Left lung (tissue), 10 donors: Measurements from ENCODE around the gene CACNA1D. TPM values are rescaled to one million over a fixed set of nuclear protein-coding genes. Genes with fewer than 3 reads are reported as not detected.

Experiments
- ATAC-seq: fragments of 200-7000 bp; cut with Tn5 transposase; one replicate; pipeline ENCODE4 v1.9.1; 2020; ENCODE audit warnings: moderate library complexity
- DNase-seq, 4 donors: peaks; one replicate each; pipeline ENCODE4 v3.0.0-alpha.2; 2013 to 2020
- H3K27ac ChIP-seq, 2 donors: fragments of 200-600 bp; sonication (generic) in 1 of 2; one replicate each; pipeline versions ENCODE4 v1.5.0 to v1.8.0; 2020 to 2021
- H3K27me3 ChIP-seq, 2 donors: fragments of 200-600 bp; sonication (generic) in 1 of 2; one replicate each; pipeline versions ENCODE4 v1.5.0 to v1.8.0; 2020 to 2021
- H3K36me3 ChIP-seq, 2 donors: fragments of 200-600 bp; sonication (generic) in 1 of 2; one replicate each; pipeline versions ENCODE4 v1.5.0 to v1.8.0; 2020 to 2021
- H3K4me1 ChIP-seq, 2 donors: fragments of 200-600 bp; one replicate each; pipeline ENCODE4 v1.8.0; 2021
- H3K4me3 ChIP-seq, 2 donors: fragments of 200-600 bp; sonication (generic) in 1 of 2; one replicate each; pipeline versions ENCODE4 v1.5.0 to v1.8.0; 2020 to 2021; ENCODE audit warnings: mild to moderate bottlenecking in 1 of 2
- H3K9me3 ChIP-seq, 2 donors: fragments of 200-600 bp; sonication (generic) in 1 of 2; one replicate each; pipeline versions ENCODE4 v1.5.0 to v1.8.0; 2020 to 2021
- intact Hi-C, 2 donors: fragments of 100-400 bp; cut with DNase I; formaldehyde crosslinking; loops; one replicate each; pipeline versions ENCODE4 v1.11.2 to v1.14.2; 2022
- polyA plus RNA-seq, 6 donors: library from polyadenylated mRNA; unstranded; fragments of 120-200 nt; gene quantifications; one replicate each; pipeline ENCODE4 v1.2.1, GENCODE V29; 2013; ENCODE audit not compliant: insufficient read length in 6 of 6
- total RNA-seq, 2 donors: library from RNA; stranded (reverse); fragmentation: NEBNext Ultra II Directional; extraction: Animal tissue kit (Norgen Biotek cat#: 25700); gene quantifications; one replicate each; pipeline ENCODE4 v1.2.1, GENCODE V29; 2021
- TF ChIP-seq, protein P1 (sequence below), 2 donors: fragments of 200-600 bp; sonication (generic) in 1 of 2; IDR thresholded peaks; one replicate each; pipeline versions ENCODE4 v1.5.0 to v1.8.0; 2021; ENCODE audit warnings: antibody characterized with exemption in 2 of 2
- donor health status: DM: no; HTN: yes; CAD: no.
- donor health status: DM: no; HTN: no; CAD: no.

Gene CACNA1D
- total and polyA plus RNA-seq, 8 donors: 32.6 to 78.2 (median 56.2) TPM

DNA sequence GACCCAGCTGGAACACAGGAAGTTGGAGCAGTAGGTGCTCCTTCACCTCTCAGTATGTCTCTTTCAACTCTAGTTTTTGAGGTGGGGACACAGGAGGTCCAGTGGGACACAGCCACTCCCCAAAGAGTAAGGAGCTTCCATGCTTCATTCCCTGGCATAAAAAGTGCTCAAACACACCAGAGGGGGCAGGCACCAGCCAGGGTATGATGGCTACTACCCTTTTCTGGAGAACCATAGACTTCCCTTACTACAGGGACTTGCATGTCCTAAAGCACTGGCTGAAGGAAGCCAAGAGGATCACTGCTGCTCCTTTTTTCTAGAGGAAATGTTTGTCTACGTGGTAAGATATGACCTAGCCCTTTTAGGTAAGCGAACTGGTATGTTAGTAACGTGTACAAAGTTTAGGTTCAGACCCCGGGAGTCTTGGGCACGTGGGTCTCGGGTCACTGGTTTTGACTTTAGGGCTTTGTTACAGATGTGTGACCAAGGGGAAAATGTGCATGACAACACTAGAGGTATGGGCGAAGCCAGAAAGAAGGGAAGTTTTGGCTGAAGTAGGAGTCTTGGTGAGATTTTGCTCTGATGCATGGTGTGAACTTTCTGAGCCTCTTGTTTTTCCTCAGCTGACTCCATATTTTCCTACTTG is 363.8 kb downstream of the CACNA1D start:
- Histone ChIP-seq H3K4me3 (no peak overlapping the region), H3K4me1 (no peaks in the 10 kb centered on the region), H3K36me3 (peaks cover 0 to 45% of the 10 kb centered on the region in 2 donors), H3K27ac (no peak overlapping the region), H3K27me3 (no peaks in the 10 kb centered on the region), H3K9me3 (no peaks in the 10 kb centered on the region)
- intact Hi-C loops: no loop called here
- TF ChIP-seq, protein P1, sequence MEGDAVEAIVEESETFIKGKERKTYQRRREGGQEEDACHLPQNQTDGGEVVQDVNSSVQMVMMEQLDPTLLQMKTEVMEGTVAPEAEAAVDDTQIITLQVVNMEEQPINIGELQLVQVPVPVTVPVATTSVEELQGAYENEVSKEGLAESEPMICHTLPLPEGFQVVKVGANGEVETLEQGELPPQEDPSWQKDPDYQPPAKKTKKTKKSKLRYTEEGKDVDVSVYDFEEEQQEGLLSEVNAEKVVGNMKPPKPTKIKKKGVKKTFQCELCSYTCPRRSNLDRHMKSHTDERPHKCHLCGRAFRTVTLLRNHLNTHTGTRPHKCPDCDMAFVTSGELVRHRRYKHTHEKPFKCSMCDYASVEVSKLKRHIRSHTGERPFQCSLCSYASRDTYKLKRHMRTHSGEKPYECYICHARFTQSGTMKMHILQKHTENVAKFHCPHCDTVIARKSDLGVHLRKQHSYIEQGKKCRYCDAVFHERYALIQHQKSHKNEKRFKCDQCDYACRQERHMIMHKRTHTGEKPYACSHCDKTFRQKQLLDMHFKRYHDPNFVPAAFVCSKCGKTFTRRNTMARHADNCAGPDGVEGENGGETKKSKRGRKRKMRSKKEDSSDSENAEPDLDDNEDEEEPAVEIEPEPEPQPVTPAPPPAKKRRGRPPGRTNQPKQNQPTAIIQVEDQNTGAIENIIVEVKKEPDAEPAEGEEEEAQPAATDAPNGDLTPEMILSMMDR (IDR thresholded peaks at IDR 0.05): no peak
- ATAC-seq (no peak), DNase-seq (no peak)

DNA sequence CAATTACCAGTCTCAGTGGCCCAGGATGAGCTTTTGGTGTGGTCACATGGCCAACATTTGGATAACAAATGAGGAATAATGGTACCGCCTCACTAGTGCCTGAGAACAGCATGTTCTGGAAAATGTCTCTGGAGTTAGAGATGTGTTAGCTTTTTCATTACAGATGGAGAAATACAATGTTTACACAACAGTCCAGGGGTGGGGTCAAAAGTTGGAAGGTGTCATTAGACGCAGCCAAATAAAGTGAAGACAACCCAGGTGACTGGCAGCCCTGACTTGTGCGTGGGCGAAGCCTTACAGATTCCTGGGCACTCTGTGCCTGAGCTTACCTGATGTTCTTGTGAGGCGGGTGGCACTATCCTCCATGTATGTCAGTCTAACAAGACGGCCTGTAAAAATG is 364.8 kb downstream of the CACNA1D start:
- Histone ChIP-seq H3K27ac (no peak overlapping the region), H3K36me3 (peaks cover 0 to 54% of the 10 kb centered on the region in 2 donors)
- ATAC-seq: no peak

DNA sequence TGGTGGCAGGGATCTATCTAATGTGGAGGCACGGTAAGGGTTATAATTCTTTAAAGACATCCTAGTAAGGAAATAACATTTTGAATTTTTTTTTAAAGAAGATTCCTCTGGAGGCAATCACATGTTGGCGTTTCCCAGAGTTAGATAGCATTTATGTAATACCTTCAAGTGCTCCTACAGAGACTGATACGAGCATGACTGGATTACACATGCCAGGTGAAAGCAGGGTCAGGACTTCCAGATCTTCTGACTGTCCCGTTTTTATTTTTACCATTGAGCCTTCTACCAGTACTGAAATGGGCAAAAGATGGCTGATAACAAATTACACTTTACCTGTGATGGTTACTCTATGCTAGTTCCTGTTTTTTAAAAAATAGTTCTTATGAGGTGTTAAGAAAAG is 365.8 kb downstream of the CACNA1D start:
- H3K27ac ChIP-seq: no peak overlapping the region
- TF ChIP-seq, protein P1 (IDR thresholded peaks at IDR 0.05): no peak
- no peaks in the 10 kb centered on the region for H3K9me3 ChIP-seq
- ATAC-seq (no peak), DNase-seq (no peak)
- no peaks in the 10 kb centered on the region for H3K27me3 ChIP-seq
- H3K4me1 ChIP-seq: no peaks in the 10 kb centered on the region
- intact Hi-C loops: no loop called here
- no peak overlapping the region for H3K4me3 ChIP-seq
- peaks cover 0 to 64% of the 10 kb centered on the region in 2 donors for H3K36me3 ChIP-seq

More for the DNA sequence above, 364.8 kb downstream of the CACNA1D start:
- TF ChIP-seq, protein P1 (IDR thresholded peaks at IDR 0.05): no peak
- H3K4me3 ChIP-seq: no peak overlapping the region
- no peak for DNase-seq
- intact Hi-C loops: no loop called here
- no peaks in the 10 kb centered on the region for H3K27me3 ChIP-seq
- H3K4me1 ChIP-seq: no peaks in the 10 kb centered on the region
- no peaks in the 10 kb centered on the region for H3K9me3 ChIP-seq

DNA sequence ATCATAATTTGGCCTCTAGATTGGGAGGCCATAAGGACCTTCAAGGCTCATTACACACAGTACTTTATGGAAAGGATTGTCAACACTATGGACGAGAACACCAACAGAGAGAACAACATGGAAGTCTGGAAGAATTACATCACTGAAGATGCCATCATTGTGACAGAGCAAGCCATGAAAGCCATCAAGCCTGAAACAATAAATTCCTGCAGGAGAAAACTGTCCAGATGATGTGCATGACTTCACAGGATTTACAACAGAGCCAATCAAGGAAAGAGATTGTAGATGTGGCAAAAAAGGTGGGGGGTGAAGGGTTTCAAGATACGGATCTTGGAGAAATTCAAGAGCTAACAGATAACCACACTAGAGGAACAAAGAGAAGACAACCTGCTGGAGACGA is 367.8 kb downstream of the CACNA1D start:
- no peak for DNase-seq
- intact Hi-C loops: no loop called here
- ATAC-seq: no peak
- Histone ChIP-seq H3K4me1 (no peaks in the 10 kb centered on the region), H3K27ac (no peak overlapping the region), H3K36me3 (peaks cover 0 to 85% of the 10 kb centered on the region in 2 donors), H3K27me3 (no peaks in the 10 kb centered on the region), H3K4me3 (no peak overlapping the region), H3K9me3 (no peaks in the 10 kb centered on the region)
- TF ChIP-seq, protein P1 (IDR thresholded peaks at IDR 0.05): no peak

DNA sequence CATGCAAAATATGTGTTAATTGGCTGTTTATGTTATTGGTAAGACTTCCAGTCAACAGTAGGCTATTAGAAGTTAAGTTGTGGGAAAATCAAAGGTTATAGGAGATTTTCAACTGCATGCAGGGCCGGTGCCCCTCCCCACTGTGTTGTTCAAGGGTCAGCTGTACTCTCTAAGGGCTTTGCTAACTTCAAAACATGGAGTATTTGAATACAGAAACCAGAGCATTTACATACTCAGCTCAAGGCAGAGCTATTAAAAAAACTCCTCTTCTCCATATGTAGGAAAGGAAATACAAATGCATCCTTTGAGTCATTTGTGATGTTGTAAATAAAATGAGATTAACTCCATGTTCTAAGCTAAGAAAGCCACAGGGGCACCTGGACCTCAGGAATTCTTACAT is 368.7 kb downstream of the CACNA1D start:
- TF ChIP-seq, protein P1 (IDR thresholded peaks at IDR 0.05): no peak
- Histone ChIP-seq H3K9me3 (no peaks in the 10 kb centered on the region), H3K27ac (no peak overlapping the region), H3K4me3 (no peak overlapping the region), H3K36me3 (peaks cover 0 to 94% of the 10 kb centered on the region in 2 donors), H3K27me3 (no peaks in the 10 kb centered on the region), H3K4me1 (no peaks in the 10 kb centered on the region)
- intact Hi-C loops: no loop called here
- ATAC-seq: no peak
- no peak for DNase-seq

Other genes starting within 250 kb of the CACNA1D start
- 100 to 1,000 TPM; 458 to 594 TPM for gene TKT, start 238.6 kb upstream of the CACNA1D start, total RNA-seq
- 100 to 1,000 TPM; 210 to 256 (median 230) TPM for gene TKT, start 238.6 kb upstream of the CACNA1D start, polyA plus RNA-seq
- 10 to 100 TPM; 18.7 to 22.2 TPM for gene DCP1A, start 147.1 kb upstream of the CACNA1D start, total RNA-seq
- gene DCP1A, start 147.1 kb upstream of the CACNA1D start, polyA plus RNA-seq: 10 to 100 TPM; 31.0 to 37.3 (median 34.5) TPM